ENCODE results near the gene FAM107A. TPM values are rescaled to one million over a fixed set of nuclear protein-coding genes. Genes with fewer than 3 reads are reported as not detected.
"Not testable (repeated sequence)": the region's sequence is repeated elsewhere in the genome, so short reads cannot be mapped to it uniquely, and the experiment has no call there.

Gene FAM107A
- polyA plus RNA-seq, 5 donors, result 0.77 to 1.4 (median 1.3) TPM

DNA sequence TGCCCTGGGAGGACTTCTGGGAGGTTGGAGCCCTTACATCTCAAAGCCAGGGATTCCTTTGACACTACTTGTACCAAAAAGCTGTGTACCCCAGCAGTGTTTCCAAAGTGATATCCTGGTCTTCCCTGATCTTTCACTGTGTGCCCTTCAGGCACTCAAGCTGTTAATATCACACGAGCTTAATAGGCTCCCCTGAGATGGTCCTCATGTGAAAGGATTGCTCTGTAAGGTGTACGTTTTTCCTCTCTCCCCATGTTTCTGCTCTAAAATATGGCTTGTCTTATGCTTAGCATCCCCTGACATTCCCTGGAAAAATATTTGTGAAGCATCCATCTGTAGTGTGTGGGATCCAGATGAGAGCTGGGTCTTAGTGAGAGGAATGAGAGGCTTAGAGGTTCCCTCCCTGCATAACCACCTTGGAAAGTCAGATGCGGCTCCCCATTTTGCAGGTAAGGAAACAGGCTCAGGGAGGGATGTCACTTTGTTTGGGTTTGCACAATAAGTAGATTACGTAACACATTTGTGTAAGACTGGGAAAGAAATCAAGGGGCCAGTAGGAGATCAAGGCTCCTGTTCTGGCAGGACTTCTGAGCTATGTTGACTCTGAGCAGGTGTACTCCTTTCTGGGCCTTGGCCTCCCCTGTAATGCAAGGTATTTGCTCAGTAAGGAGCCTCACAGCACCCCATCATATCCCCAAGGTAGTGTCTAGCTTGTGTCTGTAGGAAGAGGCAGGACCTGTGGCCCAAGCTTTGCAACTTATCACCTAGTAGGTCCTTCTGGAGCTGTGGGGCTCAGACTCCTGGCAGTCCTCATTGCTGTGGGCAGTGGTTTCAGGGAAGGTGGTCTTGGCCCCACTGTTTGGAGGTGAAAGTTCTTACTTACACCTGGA lies 39.5 kb downstream of the FAM107A start:
- no peak for DNase-seq

DNA sequence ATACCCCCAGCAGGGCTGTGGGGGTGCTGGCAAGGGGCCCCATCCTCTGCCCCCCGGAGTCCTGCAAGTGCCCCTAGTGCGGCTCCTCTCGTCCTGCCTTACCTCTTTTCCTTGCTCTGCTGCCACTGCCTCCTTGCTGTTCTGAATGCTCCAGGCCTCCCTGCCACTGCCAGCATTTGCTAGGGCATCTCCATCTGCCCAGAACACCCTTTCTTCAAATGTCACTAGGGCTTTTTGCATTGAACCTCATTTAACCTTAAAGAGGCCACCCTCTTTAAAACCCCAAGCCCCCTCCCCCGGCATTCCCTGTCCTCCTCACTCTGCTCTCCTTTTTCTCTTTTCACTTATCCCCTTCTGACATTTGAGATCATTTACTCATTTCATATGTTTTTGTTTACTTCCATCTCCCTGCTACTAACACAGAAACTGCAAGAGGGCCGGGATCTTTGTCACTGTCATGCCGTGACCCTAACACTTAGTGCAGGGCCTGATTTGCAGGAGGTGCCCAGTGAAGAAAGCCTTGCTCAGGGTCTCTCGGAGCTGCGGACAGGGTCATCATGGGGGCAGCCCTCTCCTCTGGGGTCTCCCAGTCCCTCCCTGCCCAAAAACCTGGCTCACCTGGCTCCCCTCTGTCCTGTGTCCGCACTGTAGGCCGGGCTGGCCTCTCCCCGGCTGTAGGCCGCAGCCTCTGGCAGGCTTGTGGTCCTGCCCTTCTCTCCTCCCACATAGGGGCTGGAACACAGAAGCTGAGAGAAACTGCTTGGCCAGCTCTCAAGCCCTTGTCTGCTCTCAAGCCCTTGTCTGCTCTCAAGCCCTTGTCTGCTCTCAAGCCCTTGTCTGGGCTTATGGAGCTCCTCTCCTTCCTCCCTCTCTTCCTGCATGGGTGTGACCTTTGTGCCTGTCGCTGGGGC lies 40.4 kb downstream of the FAM107A start, which contains the start of gene ACOX2:
ACOX2 (minus strand) TSS at position 690 of the 911 bp plus-strand sequence. CDS start 2,084 bp downstream, outside the sequence.
- peak; percentile 68 to 75 for DNase-seq

GRCh38 chr3:58535531-58536500 lies 41.4 kb downstream of the FAM107A start:
- DNase-seq, result no peak

DNA sequence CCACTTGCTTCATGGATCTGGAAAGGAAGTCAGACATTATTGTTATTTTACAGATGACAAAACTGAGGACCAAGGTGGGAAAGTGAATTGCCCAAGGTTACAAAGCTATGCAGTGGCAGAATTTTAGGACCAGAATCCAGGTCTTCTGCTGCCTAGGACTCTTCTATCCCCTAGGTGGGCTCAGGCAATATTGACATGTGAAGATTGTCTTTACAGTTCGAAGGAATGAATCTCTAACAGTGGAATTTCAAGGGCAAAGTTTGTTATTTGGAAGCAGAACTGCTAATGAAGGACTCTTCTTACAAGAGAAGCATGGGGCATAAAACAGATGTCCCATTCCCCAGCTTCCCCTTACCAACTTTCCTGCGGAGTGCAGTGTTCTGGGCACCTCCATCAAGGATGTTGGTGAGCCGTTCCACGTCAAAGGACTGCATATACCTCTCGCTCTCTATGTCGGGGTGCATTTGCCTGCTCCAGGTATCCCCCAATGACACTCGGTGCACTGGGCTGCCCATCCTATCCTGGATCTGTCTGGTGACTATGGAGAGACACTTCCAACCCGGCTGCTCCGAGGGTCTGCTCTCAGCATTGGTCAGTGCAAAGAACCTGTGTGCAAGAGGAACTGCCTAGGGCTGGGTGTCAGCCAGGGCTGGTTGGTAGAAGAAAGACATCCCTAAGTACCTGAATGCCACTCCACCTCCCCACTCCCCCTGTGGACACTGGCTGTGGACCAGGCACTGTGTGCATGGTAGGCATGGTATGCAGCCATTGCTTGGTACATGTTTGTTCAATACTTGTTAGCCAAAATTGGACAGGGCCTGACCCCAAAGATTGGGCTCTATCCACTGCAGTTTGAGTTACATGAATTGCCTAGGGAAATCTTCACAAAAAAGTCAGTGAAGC lies 42.3 kb downstream of the FAM107A start:
- no peak for DNase-seq

DNA sequence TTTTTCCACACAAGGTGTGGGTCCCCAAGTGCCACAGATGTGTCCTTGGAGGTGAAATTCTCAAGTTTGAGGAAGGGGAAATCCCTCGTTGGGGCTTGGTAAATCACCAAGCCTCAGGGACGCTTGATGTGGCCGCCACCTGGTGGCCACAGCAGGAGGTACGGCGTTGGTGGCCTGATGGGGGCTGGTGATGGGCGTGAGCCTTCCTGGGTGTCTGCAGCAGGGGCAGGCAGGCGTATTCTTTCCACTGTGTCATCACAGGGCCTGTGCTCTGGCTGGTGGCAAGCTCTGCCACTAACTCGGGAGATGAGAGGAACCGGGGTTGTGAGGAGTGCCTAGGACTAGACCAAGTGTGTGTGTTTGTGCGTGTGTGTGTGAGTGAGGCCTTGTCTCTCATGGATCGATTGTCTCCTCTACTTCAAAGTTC lies 44.4 kb downstream of the FAM107A start:
- peak; percentile 41 to 60 for DNase-seq

- no peak for DNase-seq
Observed at GRCh38 chr3:58531956-58532355, 45.2 kb downstream of the FAM107A start.

DNA sequence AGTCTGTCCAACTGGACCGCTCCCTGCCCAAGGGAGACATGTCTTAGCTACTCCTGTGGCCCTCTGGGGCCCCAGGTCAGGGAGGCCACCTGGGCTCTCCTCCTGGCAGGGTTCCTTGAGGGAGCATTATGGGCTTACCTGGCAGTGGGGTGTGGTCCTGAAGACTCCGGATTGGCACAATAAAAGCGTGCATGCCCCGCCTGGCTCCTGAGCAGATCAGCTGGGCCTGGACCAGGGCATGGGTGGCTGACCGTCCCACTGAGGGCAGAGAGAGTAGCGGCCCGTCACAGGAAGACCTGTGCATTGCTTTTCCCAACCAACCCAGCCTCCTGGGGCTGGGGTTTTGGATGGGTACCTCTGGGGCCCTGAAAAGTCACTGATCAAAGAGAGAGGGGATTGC lies 45.6 kb downstream of the FAM107A start:
- no peak for DNase-seq

DNA sequence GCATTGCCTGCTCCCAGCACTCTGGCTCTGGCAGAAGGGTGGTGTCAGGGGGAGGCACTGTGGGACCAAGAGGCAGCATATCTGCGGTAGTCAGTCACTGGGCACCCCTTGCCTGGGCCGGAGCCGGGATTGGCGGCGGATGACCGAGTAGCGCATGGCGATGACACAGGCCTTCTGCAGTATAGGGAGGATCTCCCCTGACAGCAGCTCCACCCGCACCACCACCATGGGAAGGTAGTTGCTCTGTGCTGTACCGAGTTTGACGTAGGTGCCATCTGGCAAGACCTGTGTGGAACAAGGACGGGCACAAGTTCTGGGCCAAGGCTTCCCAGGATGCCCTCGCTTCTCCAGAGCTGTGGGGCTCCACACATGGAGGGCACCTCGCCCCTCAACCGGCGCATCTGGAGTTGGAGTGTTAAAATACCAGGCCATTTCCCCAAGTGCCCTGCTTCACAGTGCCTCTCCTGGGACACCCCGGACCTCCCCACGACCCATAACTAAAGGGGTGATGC lies 46.8 kb downstream of the FAM107A start:
- no peak for DNase-seq

DNA sequence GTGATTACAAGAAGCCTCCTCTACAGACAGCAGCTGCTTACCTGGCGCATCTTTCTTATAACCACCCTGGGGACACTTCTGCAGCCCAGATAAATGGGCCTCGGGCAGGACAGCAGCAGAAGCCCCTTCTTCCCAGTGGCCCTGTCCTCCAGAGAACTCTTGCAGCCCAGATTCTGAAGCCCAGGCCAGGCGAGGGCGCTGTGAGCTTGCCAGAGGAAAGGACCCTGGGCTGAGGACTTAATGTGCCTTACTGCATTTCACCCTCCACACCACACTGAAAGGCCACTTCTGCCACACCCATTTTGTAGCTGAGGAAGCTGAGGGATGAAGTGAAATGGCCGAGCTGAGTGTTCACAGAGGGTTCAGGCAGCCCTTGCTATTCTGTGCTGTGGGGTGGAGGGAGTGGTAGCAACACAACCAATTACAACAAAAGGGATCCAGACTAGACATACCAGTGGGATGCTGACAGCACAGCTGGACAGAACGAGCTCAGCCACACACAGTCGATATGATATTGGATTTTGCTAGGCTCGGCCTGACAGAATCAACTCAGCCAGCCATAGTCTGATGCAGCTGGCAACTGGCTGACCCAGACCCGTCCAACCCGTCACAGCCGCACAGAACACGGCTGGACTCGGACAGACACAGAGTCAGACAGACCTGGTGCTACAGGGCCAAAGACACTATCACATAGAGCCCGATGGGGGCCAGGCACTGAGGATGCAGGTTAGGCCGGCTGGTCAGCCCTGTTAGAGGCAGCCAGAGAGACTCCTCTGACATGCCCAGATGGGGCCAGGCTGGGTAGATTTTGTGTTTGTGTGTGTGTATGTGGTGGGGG lies 47.5 kb downstream of the FAM107A start:
- no peak for DNase-seq

GRCh38 chr3:58528629-58529028 lies 48.6 kb downstream of the FAM107A start:
- DNase-seq, result no peak

GRCh38 chr3:58527440-58527839 lies 49.8 kb downstream of the FAM107A start:
- DNase-seq, result not testable (repeated sequence)

- no peak for DNase-seq
Observed at GRCh38 chr3:58526515-58526957, 50.7 kb downstream of the FAM107A start.

GRCh38 chr3:58524326-58524888 lies 52.8 kb downstream of the FAM107A start:
- no peak for DNase-seq

DNA sequence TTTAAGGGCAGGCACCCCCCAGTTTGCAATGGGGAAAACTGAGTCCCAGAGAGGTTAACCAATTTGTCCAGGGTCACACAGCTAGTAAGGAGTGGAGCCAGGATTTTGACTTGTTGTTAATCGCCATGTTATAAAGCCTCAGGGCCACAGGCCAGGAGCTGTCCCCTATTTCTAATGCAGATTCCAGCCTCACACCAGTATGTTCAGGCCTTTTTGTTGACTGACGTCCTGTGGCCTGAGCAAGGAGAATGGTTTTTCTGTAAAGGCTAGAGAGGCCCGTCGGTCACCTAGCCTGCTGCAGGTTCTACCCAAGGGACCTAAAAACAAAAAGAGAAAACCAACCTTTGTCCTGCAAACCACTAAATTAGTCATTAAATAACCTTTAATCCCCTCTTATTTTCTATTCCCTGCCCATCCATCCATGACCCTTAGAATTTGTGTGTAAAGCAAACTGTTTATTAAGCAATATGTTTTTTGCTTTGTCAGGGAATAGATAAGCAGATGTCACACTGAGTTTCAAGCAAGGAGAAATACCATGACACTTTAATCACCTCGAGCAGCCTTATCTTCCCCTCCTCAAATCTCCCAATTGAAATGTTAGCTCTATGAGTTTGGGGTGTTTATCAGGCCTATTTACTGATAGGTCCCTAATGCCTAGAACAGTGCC lies 54.3 kb downstream of the FAM107A start:
- no peak for DNase-seq

DNA sequence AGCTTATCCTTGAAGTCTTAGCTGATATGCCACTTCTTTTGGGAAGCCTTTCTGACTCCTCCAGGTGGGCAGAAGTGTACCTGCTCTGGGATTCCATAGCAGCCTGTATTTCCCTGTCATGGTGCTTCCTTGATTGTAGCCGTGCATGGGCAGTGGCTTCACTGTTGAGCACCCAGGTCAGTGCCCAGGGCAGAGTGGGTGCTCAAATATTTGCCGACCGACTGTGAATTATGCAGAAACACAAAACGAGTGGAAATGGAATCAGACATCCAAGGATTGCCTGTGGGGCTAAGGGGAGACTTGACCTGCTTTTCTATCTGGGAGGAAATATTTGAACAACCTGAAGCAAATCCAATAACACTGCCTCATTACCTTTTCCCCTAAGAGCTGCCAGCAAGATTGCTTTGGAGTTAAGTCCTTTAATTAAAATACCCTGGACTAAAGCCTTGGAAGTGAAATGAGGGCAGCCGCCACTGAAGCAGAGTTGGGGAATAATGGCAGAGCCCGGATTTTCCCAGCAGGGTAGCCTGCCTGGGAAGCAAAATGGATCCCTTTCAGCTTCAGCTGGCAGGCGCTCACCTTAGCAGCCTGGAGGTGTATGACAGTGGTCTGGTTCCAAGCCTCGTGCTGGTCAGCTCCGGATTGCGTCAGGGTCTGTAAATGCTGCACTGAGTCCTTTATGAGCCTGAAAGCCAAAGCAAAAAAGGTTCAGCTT lies 55.1 kb downstream of the FAM107A start:
- DNase-seq, result no peak

DNA sequence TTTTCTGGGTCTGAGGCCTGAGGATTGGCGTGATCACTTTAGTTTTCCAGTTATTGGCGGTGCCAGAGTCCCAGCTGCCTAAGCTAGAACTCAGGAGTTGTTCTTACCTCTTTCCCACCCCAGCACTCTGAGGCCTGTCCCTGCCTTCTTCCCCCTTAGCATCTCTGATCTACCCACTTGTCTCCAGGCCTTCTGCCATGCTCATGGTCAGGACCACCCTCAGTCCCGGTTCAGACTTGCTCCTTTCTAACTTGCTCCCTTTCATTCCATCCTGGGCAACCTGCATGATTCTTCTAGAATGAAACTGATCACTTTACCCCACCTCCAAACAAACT lies 55.9 kb downstream of the FAM107A start:
- DNase-seq, result no peak
